K562 (cell line): Measurements from ENCODE around the gene FOXP4.

Source experiments
- E2F1 ChIP-seq: sonication (generic); formaldehyde crosslinking; IDR thresholded peaks from 2 replicates; pipeline ENCODE4 v1.8.1; 2023; ENCODE audit warnings: mild to moderate bottlenecking, missing genetic modification reagents, moderate library complexity
- NR2C2 ChIP-seq, 2 experiments: fragments of 200-800 bp in 1 of 2; sonication (Bioruptor generic) in 1 of 2; sonication (generic) in 1 of 2; formaldehyde crosslinking in 1 of 2; IDR thresholded peaks; 2 replicates each; pipeline versions ENCODE4 v1.6.1 to v1.8.0; 2016 to 2022; ENCODE audit warnings: mild to moderate bottlenecking in 1 of 2, missing compliant biosample characterization in 1 of 2, missing genetic modification characterization in 1 of 2, missing genetic modification reagents in 1 of 2
- POLR2A ChIP-seq: fragments of 450-650 bp; conservative IDR thresholded peaks from 2 replicates; pipeline ENCODE4 v1.6.1; 2016
- TF ChIP-seq, protein P1 (sequence below): IDR thresholded peaks from 2 replicates; pipeline ENCODE4 v1.6.1; 2011; ENCODE audit warnings: borderline replicate concordance, low read depth, mild to moderate bottlenecking, moderate library complexity, low read length; ENCODE audit not compliant: insufficient read depth, poor library complexity, severe bottlenecking

DNA sequence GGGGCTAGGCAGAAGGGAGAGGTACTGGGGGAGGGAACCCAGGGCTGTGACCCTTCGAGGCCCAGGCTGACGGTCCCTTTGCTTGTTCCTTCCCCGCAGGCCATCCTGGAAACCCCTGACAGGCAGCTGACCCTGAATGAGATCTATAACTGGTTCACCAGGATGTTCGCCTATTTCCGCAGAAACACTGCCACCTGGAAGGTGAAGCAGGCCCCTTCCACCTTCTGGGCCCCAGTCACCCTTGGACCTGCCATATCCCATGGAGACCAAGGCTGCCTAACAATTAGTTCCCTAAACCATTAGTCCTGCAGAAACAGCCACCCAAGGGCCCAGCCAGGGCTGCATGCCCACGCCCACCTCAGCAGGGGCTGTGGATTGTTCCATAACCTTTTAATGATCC lies 44.9 kb downstream of the FOXP4 start:
- TF ChIP-seq E2F1 (CRISPR knock-in tag) (no peak), POLR2A (no peak), NR2C2 (CRISPR knock-in tag; IDR thresholded peaks at IDR 0.05) (no peak), NR2C2 (tag; IDR thresholded peaks at IDR 0.05) (no peak)
- TF ChIP-seq, protein P1, sequence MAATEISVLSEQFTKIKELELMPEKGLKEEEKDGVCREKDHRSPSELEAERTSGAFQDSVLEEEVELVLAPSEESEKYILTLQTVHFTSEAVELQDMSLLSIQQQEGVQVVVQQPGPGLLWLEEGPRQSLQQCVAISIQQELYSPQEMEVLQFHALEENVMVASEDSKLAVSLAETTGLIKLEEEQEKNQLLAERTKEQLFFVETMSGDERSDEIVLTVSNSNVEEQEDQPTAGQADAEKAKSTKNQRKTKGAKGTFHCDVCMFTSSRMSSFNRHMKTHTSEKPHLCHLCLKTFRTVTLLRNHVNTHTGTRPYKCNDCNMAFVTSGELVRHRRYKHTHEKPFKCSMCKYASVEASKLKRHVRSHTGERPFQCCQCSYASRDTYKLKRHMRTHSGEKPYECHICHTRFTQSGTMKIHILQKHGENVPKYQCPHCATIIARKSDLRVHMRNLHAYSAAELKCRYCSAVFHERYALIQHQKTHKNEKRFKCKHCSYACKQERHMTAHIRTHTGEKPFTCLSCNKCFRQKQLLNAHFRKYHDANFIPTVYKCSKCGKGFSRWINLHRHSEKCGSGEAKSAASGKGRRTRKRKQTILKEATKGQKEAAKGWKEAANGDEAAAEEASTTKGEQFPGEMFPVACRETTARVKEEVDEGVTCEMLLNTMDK: no peak
